ENCODE data around the gene ACVR1B. TPM values are rescaled to one million over a fixed set of nuclear protein-coding genes. Genes with fewer than 3 reads are reported as not detected.

ACVR1B gene
- total RNA-seq, 3 donors from 2014 or later (not counting 1 experiment from before 2014, with no cell fraction given): 5.9 to 9.6 (median 6.6) TPM

DNA sequence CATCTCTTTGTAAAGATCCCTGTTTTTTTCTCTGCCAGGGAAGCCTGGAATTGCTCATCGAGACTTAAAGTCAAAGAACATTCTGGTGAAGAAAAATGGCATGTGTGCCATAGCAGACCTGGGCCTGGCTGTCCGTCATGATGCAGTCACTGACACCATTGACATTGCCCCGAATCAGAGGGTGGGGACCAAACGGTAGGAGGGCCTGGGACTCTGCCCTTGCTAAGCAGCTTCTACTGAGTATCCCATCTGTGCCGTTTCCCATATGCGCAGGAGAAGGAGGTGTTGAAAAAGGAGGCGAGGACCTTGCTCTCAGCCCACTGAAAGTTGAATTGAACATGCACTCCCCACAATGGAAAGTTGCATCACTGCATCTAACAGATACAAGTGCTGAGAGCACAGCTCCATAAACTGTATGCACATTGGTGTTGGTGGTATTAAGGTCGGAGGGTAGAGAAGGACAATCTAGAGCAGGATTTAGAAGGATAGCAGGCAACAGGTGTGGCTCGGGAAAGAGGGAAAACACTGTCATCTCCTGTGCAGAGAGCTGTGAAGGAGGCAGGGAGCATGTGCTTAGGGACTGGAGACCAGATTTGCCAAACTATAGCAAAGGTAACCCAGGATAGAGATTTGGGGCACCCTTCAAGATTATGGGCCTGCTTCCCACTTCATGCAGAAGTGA lies 33.8 kb downstream of the ACVR1B start:
- no peak overlapping the region for H3K27ac Mint-ChIP-seq
- peaks cover 5% of the 10 kb centered on the region in 2 donors for H3K4me1 Mint-ChIP-seq
- no peaks in the 10 kb centered on the region for H3K36me3 Mint-ChIP-seq
- DNase-seq: no peak
- Histone ChIP-seq H3K27me3 (ENCODE audit: control insufficient read depth, insufficient read depth, low read length) (no peaks in the 10 kb centered on the region), H3K9me3 (ENCODE audit: control insufficient read depth, insufficient read depth, low read length) (no peaks in the 10 kb centered on the region), H3K4me1 (ENCODE audit: control insufficient read depth, insufficient read depth, low read length) (no peaks in the 10 kb centered on the region), H3K27ac (ENCODE audit: low read length) (no peak overlapping the region), H3K4me3 (ENCODE audit: low read length) (no peak overlapping the region), H3K36me3 (ENCODE audit: control insufficient read depth, insufficient read depth, low read length) (peaks cover 9% of the 10 kb centered on the region)
- TF ChIP-seq, protein P1, sequence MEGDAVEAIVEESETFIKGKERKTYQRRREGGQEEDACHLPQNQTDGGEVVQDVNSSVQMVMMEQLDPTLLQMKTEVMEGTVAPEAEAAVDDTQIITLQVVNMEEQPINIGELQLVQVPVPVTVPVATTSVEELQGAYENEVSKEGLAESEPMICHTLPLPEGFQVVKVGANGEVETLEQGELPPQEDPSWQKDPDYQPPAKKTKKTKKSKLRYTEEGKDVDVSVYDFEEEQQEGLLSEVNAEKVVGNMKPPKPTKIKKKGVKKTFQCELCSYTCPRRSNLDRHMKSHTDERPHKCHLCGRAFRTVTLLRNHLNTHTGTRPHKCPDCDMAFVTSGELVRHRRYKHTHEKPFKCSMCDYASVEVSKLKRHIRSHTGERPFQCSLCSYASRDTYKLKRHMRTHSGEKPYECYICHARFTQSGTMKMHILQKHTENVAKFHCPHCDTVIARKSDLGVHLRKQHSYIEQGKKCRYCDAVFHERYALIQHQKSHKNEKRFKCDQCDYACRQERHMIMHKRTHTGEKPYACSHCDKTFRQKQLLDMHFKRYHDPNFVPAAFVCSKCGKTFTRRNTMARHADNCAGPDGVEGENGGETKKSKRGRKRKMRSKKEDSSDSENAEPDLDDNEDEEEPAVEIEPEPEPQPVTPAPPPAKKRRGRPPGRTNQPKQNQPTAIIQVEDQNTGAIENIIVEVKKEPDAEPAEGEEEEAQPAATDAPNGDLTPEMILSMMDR (IDR thresholded peaks at IDR 0.05): no peak
- ATAC-seq: no peak
- no peaks in the 10 kb centered on the region for H3K27me3 Mint-ChIP-seq (ENCODE audit: low read depth in 2 of 2)
- H3K4me3 Mint-ChIP-seq: no peak overlapping the region
- WGBS (ENCODE audit: insufficient coverage): 95% methylated on average over 9 of the region's 9 CpGs
- H3K9me3 Mint-ChIP-seq: no peaks in the 10 kb centered on the region
- intact Hi-C loops (cut with micrococcal nuclease): no loop called here

DNA sequence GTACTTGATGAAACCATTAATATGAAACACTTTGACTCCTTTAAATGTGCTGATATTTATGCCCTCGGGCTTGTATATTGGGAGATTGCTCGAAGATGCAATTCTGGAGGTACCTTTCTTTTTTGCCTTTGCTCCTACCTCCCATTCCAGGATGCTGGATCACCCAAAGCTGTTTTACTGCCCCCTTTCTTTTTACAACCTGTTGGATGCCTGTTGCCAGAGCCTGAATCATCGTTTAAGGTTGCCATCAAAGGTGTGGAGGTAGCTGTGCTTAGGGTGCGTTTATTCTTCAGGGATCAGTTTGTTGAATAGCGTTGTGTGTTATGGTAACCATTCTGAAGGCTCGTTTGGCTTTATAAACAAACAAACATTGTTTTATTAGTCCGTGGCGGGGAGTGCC lies 35.3 kb downstream of the ACVR1B start:
- Histone ChIP-seq H3K4me3 (ENCODE audit: low read length) (no peak overlapping the region), H3K9me3 (ENCODE audit: control insufficient read depth, insufficient read depth, low read length) (no peaks in the 10 kb centered on the region), H3K4me1 (ENCODE audit: control insufficient read depth, insufficient read depth, low read length) (no peaks in the 10 kb centered on the region), H3K27me3 (ENCODE audit: control insufficient read depth, insufficient read depth, low read length) (no peaks in the 10 kb centered on the region), H3K27ac (ENCODE audit: low read length) (no peak overlapping the region), H3K36me3 (ENCODE audit: control insufficient read depth, insufficient read depth, low read length) (peaks cover 10% of the 10 kb centered on the region)
- DNase-seq: no peak
- intact Hi-C loops (cut with micrococcal nuclease): no loop called here
- 98% methylated on average over 8 of the region's 8 CpGs for WGBS (ENCODE audit: insufficient coverage)
- no peaks in the 10 kb centered on the region for H3K4me1 Mint-ChIP-seq
- no peak overlapping the region for H3K4me3 Mint-ChIP-seq
- TF ChIP-seq, protein P1 (IDR thresholded peaks at IDR 0.05): no peak
- no peaks in the 10 kb centered on the region for H3K36me3 Mint-ChIP-seq
- no peak overlapping the region for H3K27ac Mint-ChIP-seq
- H3K27me3 Mint-ChIP-seq (ENCODE audit: low read depth in 2 of 2): no peaks in the 10 kb centered on the region
- no peaks in the 10 kb centered on the region for H3K9me3 Mint-ChIP-seq
- ATAC-seq: no peak

- H3K36me3 Mint-ChIP-seq: no peaks in the 10 kb centered on the region
- no peaks in the 10 kb centered on the region for H3K9me3 ChIP-seq (ENCODE audit: control insufficient read depth, insufficient read depth, low read length)
- H3K9me3 Mint-ChIP-seq: no peaks in the 10 kb centered on the region
- intact Hi-C loops (cut with micrococcal nuclease): no loop called here
- H3K4me3 ChIP-seq (ENCODE audit: low read length): no peak overlapping the region
- H3K4me1 Mint-ChIP-seq: peaks cover 5% of the 10 kb centered on the region in 2 donors
- H3K27me3 ChIP-seq (ENCODE audit: control insufficient read depth, insufficient read depth, low read length): no peaks in the 10 kb centered on the region
- 95% methylated on average over 5 of the region's 5 CpGs for WGBS (ENCODE audit: insufficient coverage)
- peak overlapping the region in 1 of 2 donors; percentile 9 for H3K27ac Mint-ChIP-seq
- H3K36me3 ChIP-seq (ENCODE audit: control insufficient read depth, insufficient read depth, low read length): peaks cover 2% of the 10 kb centered on the region
- no peaks in the 10 kb centered on the region for H3K27me3 Mint-ChIP-seq (ENCODE audit: low read depth in 2 of 2)
- TF ChIP-seq, protein P1 (IDR thresholded peaks at IDR 0.05): no peak
- H3K4me3 Mint-ChIP-seq: no peak overlapping the region
- no peak for ATAC-seq
- H3K4me1 ChIP-seq (ENCODE audit: control insufficient read depth, insufficient read depth, low read length): peaks cover 3% of the 10 kb centered on the region
- H3K27ac ChIP-seq (ENCODE audit: low read length): no peak overlapping the region
- no peak for DNase-seq
Measured at GRCh38 chr12:51992246-51992645, 40.7 kb downstream of the ACVR1B start.

DNA sequence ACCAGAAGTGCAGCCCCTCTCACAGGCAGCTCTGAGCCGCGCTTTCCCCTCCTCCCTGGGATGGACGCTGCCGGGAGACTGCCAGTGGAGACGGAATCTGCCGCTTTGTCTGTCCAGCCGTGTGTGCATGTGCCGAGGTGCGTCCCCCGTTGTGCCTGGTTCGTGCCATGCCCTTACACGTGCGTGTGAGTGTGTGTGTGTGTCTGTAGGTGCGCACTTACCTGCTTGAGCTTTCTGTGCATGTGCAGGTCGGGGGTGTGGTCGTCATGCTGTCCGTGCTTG lies 43.0 kb downstream of the ACVR1B start:
- no peaks in the 10 kb centered on the region for H3K9me3 ChIP-seq (ENCODE audit: control insufficient read depth, insufficient read depth, low read length)
- peaks cover 2% of the 10 kb centered on the region for H3K36me3 ChIP-seq (ENCODE audit: control insufficient read depth, insufficient read depth, low read length)
- Mint-ChIP-seq H3K4me1 (peaks cover 5% of the 10 kb centered on the region in 2 donors), H3K9me3 (no peaks in the 10 kb centered on the region), H3K4me3 (no peak overlapping the region), H3K27me3 (ENCODE audit: low read depth in 2 of 2) (no peaks in the 10 kb centered on the region), H3K27ac (no peak overlapping the region), H3K36me3 (no peaks in the 10 kb centered on the region)
- peaks cover 3% of the 10 kb centered on the region for H3K4me1 ChIP-seq (ENCODE audit: control insufficient read depth, insufficient read depth, low read length)
- ATAC-seq (no peak), DNase-seq (no peak)
- H3K27me3 ChIP-seq (ENCODE audit: control insufficient read depth, insufficient read depth, low read length): no peaks in the 10 kb centered on the region
- no peak overlapping the region for H3K4me3 ChIP-seq (ENCODE audit: low read length)
- TF ChIP-seq, protein P1 (IDR thresholded peaks at IDR 0.05): no peak
- 98% methylated on average over 17 of the region's 17 CpGs for whole genome bisulfite sequencing (ENCODE audit: insufficient coverage)
- H3K27ac ChIP-seq (ENCODE audit: low read length): no peak overlapping the region
- intact Hi-C loops (cut with micrococcal nuclease): no loop called here
